NCI-H146 treated with DMSO at 0.1 percent for 48 hours (cell line): ENCODE measurements around the gene LCN2.
A peak's percentile ranks its signal among the peaks of the same experiment; 100 is the strongest.
"Not testable (repeated sequence)": the region's sequence is repeated elsewhere in the genome, so short reads cannot be mapped to it uniquely, and the experiment has no call there.

Source experiments
- DNase-seq: peaks from one replicate; lab custom pipeline; 2025; ENCODE audit not compliant: unreplicated experiment; lab: John Stamatoyannopoulos, UW

The LCN2 gene

DNA sequence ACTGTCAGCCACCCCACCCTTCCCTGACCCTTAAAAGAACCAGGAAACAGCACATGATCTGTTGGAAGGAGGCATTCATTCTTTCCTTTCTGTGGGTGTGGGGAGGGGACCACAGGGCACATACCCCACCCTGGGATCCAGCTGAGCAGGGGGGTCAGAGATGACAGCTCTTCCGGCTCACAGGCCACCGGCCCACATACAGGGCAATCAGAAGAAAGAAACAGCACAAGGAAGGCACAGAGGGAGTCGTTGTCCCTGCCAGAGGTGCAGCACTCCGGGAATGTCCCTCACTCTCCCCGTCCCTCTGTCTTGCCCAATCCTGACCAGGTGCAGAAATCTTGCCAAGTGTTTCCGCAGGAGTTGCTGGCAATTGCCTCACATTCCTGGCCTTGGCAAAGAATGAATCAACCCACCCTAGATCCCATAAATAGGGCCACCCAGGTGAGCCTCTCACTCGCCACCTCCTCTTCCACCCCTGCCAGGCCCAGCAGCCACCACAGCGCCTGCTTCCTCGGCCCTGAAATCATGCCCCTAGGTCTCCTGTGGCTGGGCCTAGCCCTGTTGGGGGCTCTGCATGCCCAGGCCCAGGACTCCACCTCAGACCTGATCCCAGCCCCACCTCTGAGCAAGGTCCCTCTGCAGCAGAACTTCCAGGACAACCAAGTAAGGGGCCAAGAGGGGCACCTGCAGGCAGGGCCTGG, at the start of gene LCN2:
Gene LCN2 (plus strand): TSS at position 453 of the 701 bp plus-strand sequence. CDS start 73 bp downstream, at position 526.
- no peak for DNase-seq

- no peak for DNase-seq
These were observed 49.2 kb upstream of the LCN2 start for GRCh38 chr9:128099932-128100491.

DNA sequence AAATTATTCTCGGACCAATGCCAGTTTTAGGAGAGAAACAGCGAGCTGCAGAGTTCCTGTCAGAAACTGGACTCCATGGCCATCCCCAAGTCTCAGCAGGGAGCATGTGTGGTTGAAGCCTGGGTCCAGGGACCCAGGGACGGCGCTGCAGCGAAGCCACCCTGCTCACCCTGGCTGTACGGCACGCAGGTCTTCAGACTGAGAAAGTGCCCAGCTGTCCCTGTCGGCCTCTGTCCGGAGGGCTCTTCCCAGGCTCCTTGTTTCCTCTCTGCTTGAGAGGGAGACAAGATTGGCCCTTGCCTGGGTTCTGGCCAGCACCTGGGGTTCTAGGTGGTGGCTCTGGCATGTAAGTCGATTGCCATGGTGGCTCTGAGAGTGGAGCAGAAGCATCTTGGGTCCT, 48.7 kb upstream of the LCN2 start:
- DNase-seq = no peak

DNA sequence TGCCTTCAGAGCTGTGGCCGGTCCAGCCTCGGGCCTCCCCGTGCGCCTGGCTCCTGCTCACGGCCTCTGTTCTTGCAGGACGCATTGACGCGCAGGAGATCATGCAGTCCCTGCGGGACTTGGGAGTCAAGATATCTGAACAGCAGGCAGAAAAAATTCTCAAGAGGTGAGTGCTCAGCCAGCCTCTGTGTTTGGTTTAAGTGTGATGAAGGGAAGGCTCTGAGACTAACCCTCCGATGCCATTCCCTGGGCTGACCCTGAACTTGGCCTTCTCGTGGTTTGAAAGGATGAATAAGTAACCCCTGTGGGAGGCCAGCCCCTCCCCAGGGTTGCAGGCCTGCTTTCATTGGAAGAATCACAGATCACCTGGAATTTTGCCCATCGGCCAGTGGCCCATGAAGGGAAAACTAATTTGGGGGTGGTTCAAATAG, 48.0 kb upstream of the LCN2 start:
- no peak for DNase-seq

GRCh38 chr9:128101690-128102089, 47.6 kb upstream of the LCN2 start:
- DNase-seq = no peak

- DNase-seq = no peak
These were observed 47.1 kb upstream of the LCN2 start for GRCh38 chr9:128102196-128102595.

DNA sequence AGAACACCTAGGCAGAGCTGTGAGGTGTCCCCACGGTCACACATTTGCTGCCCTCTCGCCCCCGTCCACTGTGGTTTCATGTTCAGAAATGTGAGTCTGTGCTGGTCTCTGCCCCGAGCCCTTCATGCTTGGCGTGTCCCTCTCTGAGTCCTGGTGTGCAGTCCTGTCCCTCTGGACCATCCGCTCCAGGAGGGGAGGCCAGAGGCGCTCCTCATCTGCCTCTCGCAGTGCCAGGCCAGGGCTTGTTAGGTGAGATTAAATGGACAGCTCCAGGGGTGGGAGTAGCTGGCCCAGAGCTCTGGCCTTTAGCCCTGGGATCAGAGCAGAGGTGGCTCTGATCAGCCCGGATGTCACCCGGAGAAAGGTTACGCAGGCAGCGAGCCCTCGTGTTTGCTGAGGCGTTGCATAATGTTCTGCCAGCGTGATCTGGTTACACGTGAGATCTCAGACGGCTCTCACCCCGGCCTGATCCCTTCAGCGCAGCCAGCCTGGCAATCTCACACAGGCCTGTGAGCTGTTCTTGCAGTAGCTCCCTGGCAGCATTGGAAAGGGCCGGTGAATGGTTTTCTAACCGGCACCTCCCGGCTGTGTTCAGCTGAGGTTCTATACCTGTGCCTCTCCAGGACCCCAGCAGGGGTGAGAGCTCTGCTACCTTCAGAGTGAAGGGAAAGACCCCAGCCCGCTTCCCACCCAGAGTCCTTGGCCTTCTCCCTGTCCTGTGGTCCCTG, 46.2 kb upstream of the LCN2 start:
- DNase-seq = no peak

- peak; percentile 19 for DNase-seq
These were observed 45.7 kb upstream of the LCN2 start for GRCh38 chr9:128103589-128103962.

GRCh38 chr9:128104171-128104618, 45.1 kb upstream of the LCN2 start:
- DNase-seq = peak; percentile 51

DNA sequence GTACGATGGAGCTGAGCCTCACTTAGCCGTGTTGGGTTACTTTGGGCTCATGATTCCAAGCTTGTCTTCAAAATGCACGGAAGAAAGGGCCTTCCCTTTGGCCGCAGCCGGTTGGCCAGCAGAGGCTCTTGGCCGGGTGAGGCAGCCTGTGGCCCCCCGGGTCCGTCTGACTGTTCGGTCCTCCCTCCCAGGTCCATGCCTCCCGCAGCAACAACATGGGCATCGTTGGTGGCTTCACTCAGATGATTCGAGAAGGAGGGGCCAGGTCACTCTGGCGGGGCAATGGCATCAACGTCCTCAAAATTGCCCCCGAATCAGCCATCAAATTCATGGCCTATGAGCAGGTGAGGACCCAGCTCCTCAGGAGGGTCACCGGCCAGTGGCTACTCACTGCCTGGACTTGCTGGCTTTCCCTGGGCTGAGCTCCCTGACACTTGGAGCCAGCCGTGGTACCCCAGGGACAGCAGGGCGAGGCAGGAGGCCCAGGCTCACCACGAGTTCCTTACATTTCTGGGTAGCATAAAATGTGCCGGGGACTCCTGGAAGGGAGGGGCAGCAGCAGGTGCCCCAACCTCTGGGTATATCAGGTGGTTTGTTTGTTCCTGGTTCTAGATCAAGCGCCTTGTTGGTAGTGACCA, 43.6 kb upstream of the LCN2 start:
- no peak for DNase-seq

GRCh38 chr9:128106181-128106939, 42.9 kb upstream of the LCN2 start:
- no peak for DNase-seq

- DNase-seq = no peak
These were observed 42.2 kb upstream of the LCN2 start for GRCh38 chr9:128106940-128107467.

DNA sequence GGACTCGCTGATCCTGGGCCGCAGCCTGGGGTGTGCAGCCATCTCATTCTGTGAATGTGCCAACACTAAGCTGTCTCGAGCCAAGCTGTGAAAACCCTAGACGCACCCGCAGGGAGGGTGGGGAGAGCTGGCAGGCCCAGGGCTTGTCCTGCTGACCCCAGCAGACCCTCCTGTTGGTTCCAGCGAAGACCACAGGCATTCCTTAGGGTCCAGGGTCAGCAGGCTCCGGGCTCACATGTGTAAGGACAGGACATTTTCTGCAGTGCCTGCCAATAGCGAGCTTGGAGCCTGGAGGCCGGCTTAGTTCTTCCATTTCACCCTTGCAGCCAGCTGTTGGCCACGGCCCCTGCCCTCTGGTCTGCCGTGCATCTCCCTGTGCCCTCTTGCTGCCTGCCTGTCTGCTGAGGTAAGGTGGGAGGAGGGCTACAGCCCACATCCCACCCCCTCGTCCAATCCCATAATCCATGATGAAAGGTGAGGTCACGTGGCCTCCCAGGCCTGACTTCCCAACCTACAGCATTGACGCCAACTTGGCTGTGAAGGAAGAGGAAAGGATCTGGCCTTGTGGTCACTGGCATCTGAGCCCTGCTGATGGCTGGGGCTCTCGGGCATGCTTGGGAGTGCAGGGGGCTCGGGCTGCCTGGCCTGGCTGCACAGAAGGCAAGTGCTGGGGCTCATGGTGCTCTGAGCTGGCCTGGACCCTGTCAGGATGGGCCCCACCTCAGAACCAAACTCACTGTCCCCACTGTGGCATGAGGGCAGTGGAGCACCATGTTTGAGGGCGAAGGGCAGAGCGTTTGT, 41.6 kb upstream of the LCN2 start:
- no peak for DNase-seq

DNA sequence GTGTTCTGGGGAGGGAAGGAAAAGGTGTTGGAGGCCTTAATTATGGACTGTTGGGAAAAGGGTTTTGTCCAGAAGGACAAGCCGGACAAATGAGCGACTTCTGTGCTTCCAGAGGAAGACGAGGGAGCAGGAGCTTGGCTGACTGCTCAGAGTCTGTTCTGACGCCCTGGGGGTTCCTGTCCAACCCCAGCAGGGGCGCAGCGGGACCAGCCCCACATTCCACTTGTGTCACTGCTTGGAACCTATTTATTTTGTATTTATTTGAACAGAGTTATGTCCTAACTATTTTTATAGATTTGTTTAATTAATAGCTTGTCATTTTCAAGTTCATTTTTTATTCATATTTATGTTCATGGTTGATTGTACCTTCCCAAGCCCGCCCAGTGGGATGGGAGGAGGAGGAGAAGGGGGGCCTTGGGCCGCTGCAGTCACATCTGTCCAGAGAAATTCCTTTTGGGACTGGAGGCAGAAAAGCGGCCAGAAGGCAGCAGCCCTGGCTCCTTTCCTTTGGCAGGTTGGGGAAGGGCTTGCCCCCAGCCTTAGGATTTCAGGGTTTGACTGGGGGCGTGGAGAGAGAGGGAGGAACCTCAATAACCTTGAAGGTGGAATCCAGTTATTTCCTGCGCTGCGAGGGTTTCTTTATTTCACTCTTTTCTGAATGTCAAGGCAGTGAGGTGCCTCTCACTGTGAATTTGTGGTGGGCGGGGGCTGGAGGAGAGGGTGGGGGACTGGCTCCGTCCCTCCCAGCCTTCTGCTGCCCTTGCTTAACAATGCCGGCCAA, 40.8 kb upstream of the LCN2 start:
- DNase-seq = no peak

DNA sequence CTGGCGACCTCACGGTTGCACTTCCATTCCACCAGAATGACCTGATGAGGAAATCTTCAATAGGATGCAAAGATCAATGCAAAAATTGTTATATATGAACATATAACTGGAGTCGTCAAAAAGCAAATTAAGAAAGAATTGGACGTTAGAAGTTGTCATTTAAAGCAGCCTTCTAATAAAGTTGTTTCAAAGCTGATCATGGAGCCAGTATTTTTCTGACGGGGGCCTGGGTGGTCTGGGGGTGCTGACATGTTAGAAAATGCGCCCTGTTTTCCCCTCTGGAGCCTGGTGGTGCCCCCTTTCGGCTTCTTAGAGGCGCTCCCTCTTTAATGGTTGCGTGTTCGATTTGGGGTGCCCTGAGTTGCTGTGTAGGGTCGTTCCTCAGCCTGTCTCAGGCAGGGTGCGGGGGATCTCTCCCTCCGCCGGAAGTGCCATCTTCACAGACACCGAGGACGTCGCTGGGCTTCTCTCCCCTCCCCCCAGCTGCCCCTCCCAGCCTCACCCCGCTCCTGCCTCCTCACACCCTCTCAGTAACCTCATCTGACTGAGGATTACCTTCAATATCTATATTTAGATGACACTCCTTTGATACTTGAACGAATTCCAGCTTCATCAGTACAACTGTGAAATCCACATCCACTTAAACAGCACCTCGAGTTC, 40.1 kb upstream of the LCN2 start:
- no peak for DNase-seq

GRCh38 chr9:128111726-128112125, 37.5 kb upstream of the LCN2 start:
- DNase-seq = not testable (repeated sequence)

- DNase-seq = no peak
These were observed 35.5 kb upstream of the LCN2 start for GRCh38 chr9:128113526-128114325.
